GM12878 (cell line): ENCODE measurements around the gene COL1A2. TPM values are rescaled to one million over a fixed set of nuclear protein-coding genes. Genes with fewer than 3 reads are reported as not detected.

ENCODE experiments used
- ATAC-seq: fragments of 200-7000 bp; cut with Tn5 transposase; 3 replicates; pipeline ENCODE4 v1.9.1; 2020; ENCODE audit warnings: mild to moderate bottlenecking, moderate library complexity
- BruUV-seq: library from RNA; stranded (reverse); fragments of 400-500 nt; replicated peaks from 2 replicates; lab custom pipeline; 2021; lab: Mats Ljungman, UMichigan
- CTCF ChIA-PET: fragments of 300-600 bp; sonication (Branson Sonifier 250); formaldehyde crosslinking; extraction: SDS; loops from one replicate; lab custom pipeline; 2021; ENCODE audit warnings: inconsistent platforms; lab: Yijun Ruan, JAX
- POLR2A ChIA-PET: fragments of 350-600 bp; formaldehyde crosslinking; extraction: SDS; loops from one replicate; lab custom pipeline; 2021; ENCODE audit warnings: inconsistent platforms; lab: Charles Lee
- RAD21 ChIA-PET: fragments of 300-600 bp; sonication (Branson Sonifier 250); formaldehyde crosslinking; loops from one replicate; lab custom pipeline; 2023; ENCODE audit warnings: antibody characterized with exemption; ENCODE audit not compliant: unreplicated experiment; lab: Charles Lee
- SMC1A ChIA-PET: fragments of 300-600 bp; sonication (Branson Sonifier 250); formaldehyde crosslinking; loops from one replicate; lab custom pipeline; 2023; ENCODE audit not compliant: unreplicated experiment, uncharacterized antibody; lab: Charles Lee
- DNase-seq: peaks from one replicate; pipeline ENCODE4 v3.0.0-alpha.2; 2011; ENCODE audit warnings: low read depth, low spot score
- FAIRE-seq: peaks from 3 replicates; lab custom pipeline; 2011; peaks lifted over from hg19 to GRCh38; lab: Jason Lieb, UNC
- H2AFZ ChIP-seq: 2 replicates; pipeline ENCODE4 v1.6.0; 2011; ENCODE audit warnings: low read depth, low read length, control low read depth; ENCODE audit not compliant: control insufficient read depth
- H3K27ac ChIP-seq: 2 replicates; pipeline ENCODE4 v1.5.1; 2011; ENCODE audit warnings: control low read depth; ENCODE audit not compliant: control insufficient read depth, insufficient read depth
- H3K27me3 ChIP-seq, 2 experiments: replicated peaks in 1 of 2; 2 replicates each; pipeline versions ENCODE4 v1.6.0 to v1.6.1; 2011; ENCODE audit warnings: low read length in 1 of 2; ENCODE audit not compliant: control insufficient read depth in 2 of 2, insufficient read depth in 2 of 2
- H3K36me3 ChIP-seq, 2 experiments: 2 replicates each; pipeline ENCODE4 v1.5.1; 2011; ENCODE audit warnings: low read length in 1 of 2; ENCODE audit not compliant: control insufficient read depth in 2 of 2, insufficient read depth in 2 of 2
- H3K4me1 ChIP-seq: 2 replicates; pipeline ENCODE4 v1.6.1; 2011; ENCODE audit warnings: mild to moderate bottlenecking, low read length, moderate library complexity, mixed read lengths; ENCODE audit not compliant: control insufficient read depth, insufficient read depth
- H3K4me2 ChIP-seq: 2 replicates; pipeline ENCODE4 v1.6.0; 2011; ENCODE audit warnings: control low read depth; ENCODE audit not compliant: control insufficient read depth, insufficient read depth
- H3K4me3 ChIP-seq: fragments of 200-600 bp; sonication (generic); 2 replicates; pipeline ENCODE4 v1.5.1; 2016
- H3K79me2 ChIP-seq: 2 replicates; pipeline ENCODE4 v1.6.0; 2011; ENCODE audit warnings: low read length; ENCODE audit not compliant: control insufficient read depth, insufficient read depth
- H3K9ac ChIP-seq: 2 replicates; pipeline ENCODE4 v1.8.0; 2011; ENCODE audit warnings: low read length, control low read depth, mixed read lengths; ENCODE audit not compliant: control insufficient read depth, insufficient read depth
- H3K9me3 ChIP-seq: replicated peaks from 3 replicates; pipeline ENCODE4 v1.5.1; 2011; ENCODE audit warnings: mild to moderate bottlenecking, low read length; ENCODE audit not compliant: control insufficient read depth, insufficient read depth
- H4K20me1 ChIP-seq: 2 replicates; pipeline ENCODE4 v1.6.0; 2011; ENCODE audit not compliant: control insufficient read depth, insufficient read depth
- ATF7 ChIP-seq: fragments of 450-650 bp; IDR thresholded peaks from 2 replicates; pipeline ENCODE4 v1.6.1; 2016; ENCODE audit warnings: low read depth, mild to moderate bottlenecking
- BCLAF1 ChIP-seq: fragments of 450-650 bp; IDR thresholded peaks from 2 replicates; pipeline ENCODE4 v1.6.1; 2017; ENCODE audit warnings: antibody characterized with exemption, mild to moderate bottlenecking, moderate library complexity
- CBX5 ChIP-seq: sonication (generic); IDR thresholded peaks from 2 replicates; pipeline ENCODE4 v1.6.1; 2016; ENCODE audit warnings: low read depth, moderate library complexity, mild to moderate bottlenecking, inconsistent platforms
- IRF4 ChIP-seq: IDR thresholded peaks from 2 replicates; pipeline ENCODE4 v1.6.1; 2011; ENCODE audit warnings: low read depth, low read length
- MXI1 ChIP-seq: fragments of 150-350 bp; IDR thresholded peaks from 2 replicates; pipeline ENCODE4 v1.6.1; 2011; ENCODE audit warnings: low read depth, mild to moderate bottlenecking, inconsistent platforms, low read length, improper control_type of control experiment
- SUPT20H ChIP-seq: IDR thresholded peaks from 2 replicates; pipeline ENCODE4 v1.6.1; 2011; ENCODE audit warnings: low read depth, mild to moderate bottlenecking, low read length, moderate library complexity, borderline replicate concordance; ENCODE audit not compliant: control insufficient read depth
- WGBS: methylation state at CpG from one replicate; pipeline ENCODE4 v1.1.6; 2016; ENCODE audit warnings: low lambda C conversion rate; ENCODE audit not compliant: insufficient replicate concordance, insufficient coverage; ENCODE audit errors: missing lambda C conversion rate; 5-methylcytosine and 5-hydroxymethylcytosine counted together
- in situ Hi-C: fragments of 300-500 bp; cut with MboI; formaldehyde crosslinking; loops from 9 replicates; pipeline ENCODE4 v1.14.3; 2018; ENCODE audit warnings: mixed read lengths
- intact Hi-C: fragments of 100-400 bp; cut with micrococcal nuclease; formaldehyde crosslinking; loops from one replicate; pipeline ENCODE4 v1.14.2; 2022; ENCODE audit not compliant: unreplicated experiment
- polyA plus RNA-seq, 11 experiments: library from polyadenylated mRNA; depleted of rRNA in 4 of 11; unstranded in 6 of 11; stranded (reverse) in 5 of 11; fragments of >200 nt; fragmentation: Nextera tagmentation in 4 of 11; fragmentation: Illumina TruSeq in 1 of 11; extraction: Ambion mirVana in 4 of 11; extraction: Trizol in 1 of 11; gene quantifications; 1 replicate in 1 of 11; 2 replicates in 10 of 11; pipeline versions ENCODE4 v1.2.1 to v1.2.3, GENCODE V29; 2011 to 2016; ENCODE audit warnings: inconsistent platforms in 2 of 11, missing spikeins in 2 of 11, low read depth in 1 of 11
- total RNA-seq, 4 experiments: library from RNA; depleted of rRNA in 3 of 4; stranded (reverse); fragments of >200 nt in 3 of 4; fragmentation: Illumina TruSeq in 1 of 4; extraction: Trizol in 1 of 4; gene quantifications; 2 replicates each; pipeline versions ENCODE4 v1.2.1 to v1.2.3, GENCODE V29; 2013 to 2021
- TF ChIP-seq, protein P1 (sequence below): fragments of 450-650 bp; IDR thresholded peaks from 2 replicates; pipeline ENCODE4 v1.6.1; 2017; ENCODE audit warnings: mild to moderate bottlenecking
- TF ChIP-seq, protein P2 (sequence below): IDR thresholded peaks from 2 replicates; pipeline ENCODE4 v1.6.1; 2012; ENCODE audit warnings: mild to moderate bottlenecking, low read depth, low read length

Gene COL1A2
- total and polyA plus RNA-seq, 10 of the 15 experiments (the other 5 are each of a cell fraction or from before 2014, with no cell fraction given), result 0.03 to 2.5 (median 0.76) TPM; not detected in 4

DNA sequence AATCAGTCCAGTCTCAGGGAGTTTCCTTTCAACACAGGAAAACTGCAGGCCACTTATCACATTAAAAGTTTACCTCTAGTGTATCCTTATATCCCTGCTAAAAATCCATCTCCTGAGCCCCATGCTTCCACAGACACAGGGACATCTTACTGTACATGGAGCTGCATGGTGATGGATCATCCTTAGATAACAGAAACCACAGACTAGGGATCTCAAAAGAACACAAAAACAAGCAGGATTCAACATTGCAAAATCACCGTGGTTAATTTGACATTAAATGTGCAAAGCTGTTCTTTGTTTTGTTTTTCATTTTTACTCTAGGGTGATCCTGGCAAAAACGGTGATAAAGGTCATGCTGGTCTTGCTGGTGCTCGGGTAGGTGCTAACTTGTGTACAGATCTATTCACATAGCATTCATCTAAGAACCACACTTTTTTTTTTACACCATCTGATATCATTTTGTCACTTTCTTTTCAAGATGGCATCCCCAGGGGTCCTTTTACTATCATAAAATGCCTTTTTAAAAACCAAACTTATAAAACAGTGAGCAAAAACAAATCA is 18.1 kb downstream of the COL1A2 start:
- Histone ChIP-seq H2AFZ (no peak overlapping the region), H3K4me1 (no peaks in the 10 kb centered on the region), H3K4me3 (no peak overlapping the region), H3K4me2 (no peak overlapping the region), H4K20me1 (no peaks in the 10 kb centered on the region), H3K27ac (no peak overlapping the region), H3K27me3 (no peaks in the 10 kb centered on the region; a peak in 1 of 4 replicates), H3K36me3 (no peaks in the 10 kb centered on the region)
- no peak for FAIRE-seq
- RAD21 ChIA-PET, result no interaction called here
- in situ Hi-C loops, result no loop called here
- intact Hi-C loops, result no loop called here
- no peak for ATAC-seq
- TF ChIP-seq ATF7, result no peak
- TF ChIP-seq, protein P1, sequence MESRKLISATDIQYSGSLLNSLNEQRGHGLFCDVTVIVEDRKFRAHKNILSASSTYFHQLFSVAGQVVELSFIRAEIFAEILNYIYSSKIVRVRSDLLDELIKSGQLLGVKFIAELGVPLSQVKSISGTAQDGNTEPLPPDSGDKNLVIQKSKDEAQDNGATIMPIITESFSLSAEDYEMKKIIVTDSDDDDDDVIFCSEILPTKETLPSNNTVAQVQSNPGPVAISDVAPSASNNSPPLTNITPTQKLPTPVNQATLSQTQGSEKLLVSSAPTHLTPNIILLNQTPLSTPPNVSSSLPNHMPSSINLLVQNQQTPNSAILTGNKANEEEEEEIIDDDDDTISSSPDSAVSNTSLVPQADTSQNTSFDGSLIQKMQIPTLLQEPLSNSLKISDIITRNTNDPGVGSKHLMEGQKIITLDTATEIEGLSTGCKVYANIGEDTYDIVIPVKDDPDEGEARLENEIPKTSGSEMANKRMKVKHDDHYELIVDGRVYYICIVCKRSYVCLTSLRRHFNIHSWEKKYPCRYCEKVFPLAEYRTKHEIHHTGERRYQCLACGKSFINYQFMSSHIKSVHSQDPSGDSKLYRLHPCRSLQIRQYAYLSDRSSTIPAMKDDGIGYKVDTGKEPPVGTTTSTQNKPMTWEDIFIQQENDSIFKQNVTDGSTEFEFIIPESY, result no peak
- TF ChIP-seq, all 136 proteins: peak for 0
- ChIA-PET POLR2A (no interaction called here), SMC1A (no interaction called here), CTCF (interaction anchor here (0.7 to 1.0 kb wide), 2 partner anchors 550 to 816 kb away, joined by 4 read pairs; no protein-coding TSS in a partner anchor)
- DNase-seq, result no peak
- no peaks in the 10 kb centered on the region for H3K79me2 ChIP-seq
- 0% methylated on average over 3 of the region's 3 CpGs for WGBS
- no peak overlapping the region for H3K9ac ChIP-seq
- no peaks in the 10 kb centered on the region for H3K9me3 ChIP-seq
- no TSS peak for BruUV-seq

DNA sequence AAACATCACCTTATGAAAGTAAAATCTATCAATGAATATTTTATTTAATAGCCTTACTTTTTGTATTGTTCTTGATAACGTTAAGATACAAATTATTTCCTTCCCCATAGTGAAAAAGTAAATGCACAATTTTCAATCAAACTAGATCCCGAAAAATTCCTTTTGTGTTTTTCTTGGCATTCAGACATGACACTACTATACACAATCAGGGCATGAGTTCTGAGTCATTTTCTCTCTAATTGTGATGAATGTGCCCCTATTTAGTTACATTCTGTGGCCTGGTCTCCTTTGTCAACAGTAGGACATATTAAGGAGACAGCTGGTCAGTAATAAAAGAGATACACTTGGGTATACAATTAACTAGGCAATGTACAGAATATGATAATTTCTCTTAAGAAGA is 19.8 kb downstream of the COL1A2 start:
- RAD21 ChIA-PET, result no interaction called here
- ATAC-seq (no peak), DNase-seq (no peak), FAIRE-seq (no peak)
- CTCF ChIA-PET, result no interaction called here
- in situ Hi-C loops, result no loop called here
- whole genome bisulfite sequencing, result 0% methylated on average over 2 of the region's 2 CpGs
- Histone ChIP-seq H3K27me3 (no peaks in the 10 kb centered on the region; a peak in 1 of 4 replicates), H3K36me3 (no peaks in the 10 kb centered on the region), H3K27ac (no peak overlapping the region), H3K79me2 (no peaks in the 10 kb centered on the region), H3K9ac (no peak overlapping the region), H3K4me2 (no peak overlapping the region), H2AFZ (no peak overlapping the region), H3K4me3 (no peak overlapping the region), H3K9me3 (no peaks in the 10 kb centered on the region), H4K20me1 (no peaks in the 10 kb centered on the region), H3K4me1 (no peaks in the 10 kb centered on the region)
- SMC1A ChIA-PET, result interaction anchor here (0.7 kb wide), 1 partner anchor 808 kb away, joined by 3 read pairs; no protein-coding TSS in a partner anchor
- no TSS peak for BruUV-seq
- POLR2A ChIA-PET, result no interaction called here
- intact Hi-C loops, result no loop called here
- TF ChIP-seq BCLAF1 (no peak), CBX5 (no peak), IRF4 (no peak), SUPT20H (no peak), MXI1 (no peak)
- TF ChIP-seq, protein P2, sequence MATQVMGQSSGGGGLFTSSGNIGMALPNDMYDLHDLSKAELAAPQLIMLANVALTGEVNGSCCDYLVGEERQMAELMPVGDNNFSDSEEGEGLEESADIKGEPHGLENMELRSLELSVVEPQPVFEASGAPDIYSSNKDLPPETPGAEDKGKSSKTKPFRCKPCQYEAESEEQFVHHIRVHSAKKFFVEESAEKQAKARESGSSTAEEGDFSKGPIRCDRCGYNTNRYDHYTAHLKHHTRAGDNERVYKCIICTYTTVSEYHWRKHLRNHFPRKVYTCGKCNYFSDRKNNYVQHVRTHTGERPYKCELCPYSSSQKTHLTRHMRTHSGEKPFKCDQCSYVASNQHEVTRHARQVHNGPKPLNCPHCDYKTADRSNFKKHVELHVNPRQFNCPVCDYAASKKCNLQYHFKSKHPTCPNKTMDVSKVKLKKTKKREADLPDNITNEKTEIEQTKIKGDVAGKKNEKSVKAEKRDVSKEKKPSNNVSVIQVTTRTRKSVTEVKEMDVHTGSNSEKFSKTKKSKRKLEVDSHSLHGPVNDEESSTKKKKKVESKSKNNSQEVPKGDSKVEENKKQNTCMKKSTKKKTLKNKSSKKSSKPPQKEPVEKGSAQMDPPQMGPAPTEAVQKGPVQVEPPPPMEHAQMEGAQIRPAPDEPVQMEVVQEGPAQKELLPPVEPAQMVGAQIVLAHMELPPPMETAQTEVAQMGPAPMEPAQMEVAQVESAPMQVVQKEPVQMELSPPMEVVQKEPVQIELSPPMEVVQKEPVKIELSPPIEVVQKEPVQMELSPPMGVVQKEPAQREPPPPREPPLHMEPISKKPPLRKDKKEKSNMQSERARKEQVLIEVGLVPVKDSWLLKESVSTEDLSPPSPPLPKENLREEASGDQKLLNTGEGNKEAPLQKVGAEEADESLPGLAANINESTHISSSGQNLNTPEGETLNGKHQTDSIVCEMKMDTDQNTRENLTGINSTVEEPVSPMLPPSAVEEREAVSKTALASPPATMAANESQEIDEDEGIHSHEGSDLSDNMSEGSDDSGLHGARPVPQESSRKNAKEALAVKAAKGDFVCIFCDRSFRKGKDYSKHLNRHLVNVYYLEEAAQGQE, result no peak
